GM03348 (cell line): ENCODE data around the gene TRIP12.
"Not testable (repeated sequence)": the region's sequence is repeated elsewhere in the genome, so short reads cannot be mapped to it uniquely, and the experiment has no call there.

Experiments used
- DNase-seq: peaks from one replicate; pipeline ENCODE4 v3.0.0; 2012; ENCODE audit warnings: low spot score

TRIP12 gene

GRCh38 chr2:229874647-229875046, 47.2 kb downstream of the TRIP12 start:
- DNase-seq = no peak

GRCh38 chr2:229873123-229873581, 48.7 kb downstream of the TRIP12 start:
- DNase-seq = no peak

GRCh38 chr2:229870903-229871656, 50.7 kb downstream of the TRIP12 start:
- DNase-seq = no peak

GRCh38 chr2:229869226-229869625, 52.6 kb downstream of the TRIP12 start:
- DNase-seq = no peak

- no peak for DNase-seq
Observed at GRCh38 chr2:229868794-229869193, 53.0 kb downstream of the TRIP12 start.

GRCh38 chr2:229865033-229865432, 56.8 kb downstream of the TRIP12 start:
- no peak for DNase-seq

- peak; percentile 29 for DNase-seq
Observed at GRCh38 chr2:229861431-229861830, 60.4 kb downstream of the TRIP12 start.

- no peak for DNase-seq
Observed at GRCh38 chr2:229860334-229860733, 61.5 kb downstream of the TRIP12 start.

- no peak for DNase-seq
Observed at GRCh38 chr2:229858351-229858750, 63.5 kb downstream of the TRIP12 start.

GRCh38 chr2:229857634-229858033, 64.2 kb downstream of the TRIP12 start:
- no peak for DNase-seq

- DNase-seq = no peak
Observed at GRCh38 chr2:229856413-229856812, 65.4 kb downstream of the TRIP12 start.

GRCh38 chr2:229855116-229855515, 66.7 kb downstream of the TRIP12 start:
- no peak for DNase-seq

- no peak for DNase-seq
Observed at GRCh38 chr2:229852565-229852964, 69.2 kb downstream of the TRIP12 start.

GRCh38 chr2:229851870-229852269, 69.9 kb downstream of the TRIP12 start:
- DNase-seq = no peak

- DNase-seq = not testable (repeated sequence)
Observed at GRCh38 chr2:229850355-229851275, 71.2 kb downstream of the TRIP12 start.

GRCh38 chr2:229849073-229849472, 72.7 kb downstream of the TRIP12 start:
- no peak for DNase-seq

- DNase-seq = no peak
Observed at GRCh38 chr2:229843613-229844012, 78.2 kb downstream of the TRIP12 start.

GRCh38 chr2:229838729-229839128, 83.1 kb downstream of the TRIP12 start:
- DNase-seq = no peak

- DNase-seq = no peak
Observed at GRCh38 chr2:229836847-229837246, 85.0 kb downstream of the TRIP12 start.

GRCh38 chr2:229835596-229836283, 86.1 kb downstream of the TRIP12 start:
- no peak for DNase-seq

GRCh38 chr2:229834368-229834767, 87.4 kb downstream of the TRIP12 start:
- DNase-seq = not testable (repeated sequence)

- DNase-seq = no peak
Observed at GRCh38 chr2:229832510-229832898, 89.3 kb downstream of the TRIP12 start.
